ENCODE results near the gene ERC2. TPM values are rescaled to one million over a fixed set of nuclear protein-coding genes. Genes with fewer than 3 reads are reported as not detected.

Gene ERC2
- total and polyA plus RNA-seq, 2 of the 8 experiments (the other 6 are each of a cell fraction or from before 2014, with no cell fraction given) = 16.4 to 22.8 TPM

DNA sequence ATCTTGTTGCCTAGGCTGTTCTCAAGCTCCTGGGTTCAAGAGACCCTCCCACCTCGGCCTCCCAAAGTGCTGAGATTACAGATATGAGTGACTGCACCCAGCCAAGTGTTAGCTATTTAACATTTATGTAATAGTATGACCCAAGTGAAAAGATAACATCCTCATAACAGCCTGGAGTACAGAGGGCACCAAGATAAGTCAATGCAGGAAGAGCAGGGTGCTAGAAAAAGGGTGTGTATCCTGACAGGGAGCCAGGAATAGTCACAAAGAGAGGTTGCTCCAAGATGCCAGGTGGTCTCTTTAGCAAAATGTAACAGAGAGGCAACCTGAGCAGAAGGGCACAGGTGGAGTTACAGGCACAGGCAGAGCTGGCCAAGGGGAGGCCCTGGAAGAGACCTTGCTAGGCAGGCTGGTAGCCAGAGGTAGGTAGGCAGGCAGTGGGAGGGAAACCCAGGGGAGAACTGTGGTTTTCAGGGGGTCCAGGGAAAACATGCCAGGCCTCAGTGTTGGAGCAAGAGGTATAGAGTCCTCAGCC, 277.4 kb downstream of the ERC2 start:
- no peaks in the 10 kb centered on the region for H3K79me1 ChIP-seq (ENCODE audit: low read depth, low read length)
- TF ChIP-seq CEBPB (IDR thresholded peaks at IDR 0.05; ENCODE audit: low read depth, low read length) (no peak), MAX (IDR thresholded peaks at IDR 0.05) (no peak), SP1 (IDR thresholded peaks at IDR 0.05; ENCODE audit: low read depth, low read length) (no peak), SIRT6 (IDR thresholded peaks at IDR 0.05; ENCODE audit: low read length) (no peak), EZH2 (IDR thresholded peaks at IDR 0.05; ENCODE audit: low read depth, low read length, severe bottlenecking) (no peak), CHD2 (IDR thresholded peaks at IDR 0.05; ENCODE audit: low read length) (no peak), PHF8 (conservative IDR thresholded peaks at IDR 0.05; ENCODE audit: low read depth, low read length) (no peak), CBX8 (IDR thresholded peaks at IDR 0.05; ENCODE audit: borderline replicate concordance, low read depth, low read length) (no peak), TEAD4 (IDR thresholded peaks at IDR 0.05; ENCODE audit: low read depth, low read length) (no peak), YY1 (IDR thresholded peaks at IDR 0.05; ENCODE audit: low read depth, low read length) (no peak), TAF1 (IDR thresholded peaks at IDR 0.05; ENCODE audit: low read depth, low read length) (no peak), SUZ12 (IDR thresholded peaks at IDR 0.05; ENCODE audit: low read length) (no peak), CHD1 (IDR thresholded peaks at IDR 0.05; ENCODE audit: low read depth, low read length) (no peak), KDM1A (IDR thresholded peaks at IDR 0.05; ENCODE audit: borderline replicate concordance, low read length) (no peak), GTF2F1 (IDR thresholded peaks at IDR 0.05; ENCODE audit: borderline replicate concordance, low read depth, low read length) (no peak)

More for the DNA sequence above, 277.4 kb downstream of the ERC2 start:
- H3K36me3 ChIP-seq (ENCODE audit: control insufficient read depth in 2 of 4, insufficient read depth in 4 of 4, low read length in 3 of 4) = no peaks in the 10 kb centered on the region
- no peak overlapping the region for H2AFZ ChIP-seq (ENCODE audit: low read length)
- no peak overlapping the region for H2BK120ac ChIP-seq (replicated peaks; ENCODE audit: low read depth, low read length)
- no peak overlapping the region for H4K91ac ChIP-seq (replicated peaks; ENCODE audit: insufficient read length, low read length)
- ChIA-PET POLR2A (ENCODE audit: partially characterized antibody) (no interaction called here), CTCF (ENCODE audit: partially characterized antibody) (interaction anchor here (1.0 kb wide), 1 partner anchor 23 kb away, joined by 4 read pairs; no protein-coding TSS in a partner anchor)
- WGBS, 2 experiments (ENCODE audit: extremely low coverage in 1 of 2, insufficient coverage in 1 of 2, insufficient read length in 1 of 2, insufficient replicate concordance in 2 of 2, low coverage in 1 of 2, low lambda C conversion rate in 2 of 2, missing lambda C conversion rate in 1 of 2) = 100% methylated on average over 1 of the region's 1 CpG; no CpG with 5 or more reads in 1 of the 2 experiments
- H4K8ac ChIP-seq (ENCODE audit: extremely low read depth, insufficient read depth, low read length) = no peak overlapping the region
- no peaks in the 10 kb centered on the region for H3K79me2 ChIP-seq (ENCODE audit: control insufficient read depth in 1 of 2, insufficient read depth in 2 of 2, low read length in 2 of 2)
- H2BK15ac ChIP-seq (ENCODE audit: low read length) = no peak overlapping the region
- H3K4ac ChIP-seq (replicated peaks; ENCODE audit: insufficient read length, low read depth, low read length) = no peak overlapping the region
- H3K23me2 ChIP-seq (ENCODE audit: low read depth, low read length) = no peaks in the 10 kb centered on the region; the same call in 1 of the 2 replicates
- no peak overlapping the region for H2BK12ac ChIP-seq (ENCODE audit: low read depth, low read length)
- no peaks in the 10 kb centered on the region for H4K20me1 ChIP-seq (replicated peaks in 1 of 2; ENCODE audit: control insufficient read depth in 1 of 2, insufficient read depth in 2 of 2, low read length in 2 of 2)
- H3K18ac ChIP-seq (ENCODE audit: extremely low read depth, low read length) = no peak overlapping the region
- no peak overlapping the region for H3K4me2 ChIP-seq (ENCODE audit: insufficient read depth in 1 of 2, low read depth in 2 of 2, low read length in 2 of 2)
- H2BK20ac ChIP-seq (ENCODE audit: low read length) = no peak overlapping the region
- FAIRE-seq (no peak), DNase-seq (ENCODE audit: low read depth in 1 of 2, low spot score in 2 of 2) (no peak)
- H3K27ac ChIP-seq (ENCODE audit: low read depth, low read length) = no peak overlapping the region
- no peak overlapping the region for H3K23ac ChIP-seq (ENCODE audit: insufficient read length)
- H3K27me3 ChIP-seq (replicated peaks in 1 of 4; ENCODE audit: control insufficient read depth in 3 of 4, extremely low read depth in 1 of 4, insufficient read depth in 3 of 4, low read length in 3 of 4) = 0 out of 7 replicates have a peak, but pooled peaks cover 0 to 2% (median 0%) of the 10 kb centered on the region in 4 experiments
- no peak overlapping the region for H2AK5ac ChIP-seq (ENCODE audit: low read depth, low read length)
- no peak overlapping the region for H3K56ac ChIP-seq (replicated peaks; ENCODE audit: insufficient read length, low read depth, low read length)
- no peak overlapping the region for H4K5ac ChIP-seq (ENCODE audit: insufficient read length, low read depth, low read length)
- H2BK5ac ChIP-seq (ENCODE audit: low read depth, low read length) = no peak overlapping the region
- no peak overlapping the region for H3K9ac ChIP-seq (replicated peaks in 1 of 4; ENCODE audit: extremely low read depth in 1 of 4, low read depth in 3 of 4, low read length in 3 of 4)
- no peaks in the 10 kb centered on the region for H3K9me3 ChIP-seq (ENCODE audit: insufficient read depth in 2 of 2, low read depth in 1 of 2, low read length in 1 of 2)
- no peak overlapping the region for H3K4me3 ChIP-seq (ENCODE audit: extremely low read depth in 1 of 4, insufficient read depth in 2 of 4, low read depth in 3 of 4, low read length in 4 of 4)
- H3K14ac ChIP-seq (ENCODE audit: insufficient read length) = no peak overlapping the region
- peaks cover 0 to 3% (median 1%) of the 10 kb centered on the region in 4 experiments; a peak in 4 of 7 replicates for H3K4me1 ChIP-seq (replicated peaks in 1 of 4; ENCODE audit: control insufficient read depth in 3 of 4, insufficient read depth in 4 of 4, low read length in 3 of 4)

Measured in H1 (cell line).